NCI-H187 treated with DMSO at 0.1 percent for 48 hours (cell line): Measurements from ENCODE around the gene AOPEP.

Experiments used
- DNase-seq: peaks from one replicate; lab custom pipeline; 2025; lab: John Stamatoyannopoulos, UW

The AOPEP gene

DNA sequence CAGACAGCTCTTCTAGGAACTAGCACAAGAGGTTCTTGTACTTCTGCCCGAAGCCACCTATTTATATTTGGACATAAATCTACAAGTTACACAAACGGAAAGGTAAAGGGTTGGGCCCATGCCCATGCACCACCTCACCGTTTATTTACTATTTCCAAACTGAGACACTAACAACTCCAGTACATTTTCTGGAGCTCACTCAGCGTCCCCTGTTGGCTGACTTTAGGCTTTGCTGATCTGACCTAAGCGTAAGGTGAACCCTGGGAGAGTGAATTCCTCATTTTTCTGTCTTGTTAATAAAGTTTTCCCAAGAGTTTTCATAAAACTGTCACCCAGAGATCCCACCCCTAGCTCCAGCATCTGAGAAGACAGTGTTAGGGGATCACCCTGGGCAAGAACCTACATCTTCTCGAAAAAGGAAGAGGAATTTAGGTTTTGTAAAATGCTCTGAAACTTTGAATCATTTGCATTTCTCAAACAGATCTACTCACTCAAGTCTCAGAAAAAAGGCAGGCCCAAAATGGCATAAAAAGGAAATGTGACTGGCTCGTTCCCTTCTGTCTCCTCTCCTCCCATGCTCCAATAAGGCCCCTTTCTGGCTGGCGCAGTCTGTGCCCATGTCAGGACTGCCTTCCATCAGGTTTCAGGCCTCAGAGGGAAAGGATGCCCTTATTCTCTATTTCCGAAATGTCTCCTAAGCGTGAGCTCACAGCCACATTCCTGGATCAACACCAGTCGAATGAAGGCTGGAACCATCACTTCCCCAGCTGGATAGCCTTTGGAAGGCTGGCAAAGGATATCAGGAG, 389.7 kb downstream of the AOPEP start:
- DNase-seq: no peak

DNA sequence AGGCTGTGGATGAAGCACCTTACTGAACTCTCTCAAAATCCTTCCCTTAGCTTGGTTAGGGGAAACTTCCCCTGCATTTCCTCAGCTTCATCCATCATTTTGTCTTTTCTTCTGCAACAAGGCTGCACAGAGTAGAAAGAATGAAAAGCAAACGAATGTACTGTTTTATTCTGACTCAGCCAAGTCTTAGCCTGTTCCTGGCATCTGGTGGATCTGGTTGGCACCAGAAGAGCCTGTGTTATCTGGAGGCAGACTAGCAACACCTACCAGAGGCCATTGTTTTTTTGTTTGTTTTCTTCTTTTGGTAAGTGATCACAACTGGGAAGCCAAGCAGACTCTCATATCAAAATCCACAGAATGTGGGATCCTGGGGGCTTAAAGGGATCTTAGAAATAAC, 390.3 kb downstream of the AOPEP start:
- no peak for DNase-seq

DNA sequence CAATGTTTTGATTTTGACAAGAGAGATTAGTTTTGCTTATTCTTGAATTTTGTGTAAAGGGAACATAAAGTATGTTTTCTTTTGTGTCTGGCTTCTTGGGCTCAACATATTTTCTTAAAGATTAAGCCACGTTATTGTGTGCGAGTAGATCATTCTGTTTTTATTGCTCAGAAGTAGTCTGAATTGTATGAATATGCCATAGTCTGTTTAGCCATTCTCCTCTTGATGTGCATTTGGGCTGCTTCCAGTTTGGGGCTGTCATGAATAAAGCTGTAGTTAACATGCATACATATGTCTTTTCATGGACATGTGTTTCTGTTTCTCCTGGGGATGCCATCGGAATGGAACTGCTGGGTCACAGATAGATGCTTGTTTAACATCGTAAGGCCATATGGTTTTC, 392.1 kb downstream of the AOPEP start:
- DNase-seq: no peak

DNA sequence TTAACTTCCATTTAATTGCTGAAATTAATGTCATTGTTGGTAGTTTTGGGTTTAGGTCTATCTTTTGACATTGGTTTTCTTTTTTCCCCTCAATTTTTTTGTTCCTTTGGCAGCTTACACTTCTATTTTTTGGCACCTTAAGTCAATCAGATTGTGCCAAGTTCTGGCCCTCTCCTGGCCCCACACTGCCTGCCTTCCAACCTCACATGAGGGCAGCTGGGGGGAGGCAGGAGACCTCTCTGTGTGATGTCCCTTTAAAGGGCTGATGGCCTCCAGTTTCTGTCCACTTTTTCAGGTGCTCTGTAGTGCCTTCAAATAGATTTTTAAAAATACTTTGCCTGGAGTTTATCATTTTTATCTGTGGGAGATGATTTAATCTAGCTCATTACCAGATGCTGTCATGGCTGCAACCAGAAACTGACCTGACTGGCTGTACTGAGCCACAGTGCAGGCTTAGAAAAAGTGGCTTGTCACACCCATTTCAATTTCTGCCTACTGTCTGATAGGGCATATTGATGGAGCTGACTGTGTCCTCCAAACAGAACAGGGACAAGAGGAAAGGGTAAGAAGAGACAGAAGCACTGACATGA, 394.4 kb downstream of the AOPEP start:
- DNase-seq: no peak

DNA sequence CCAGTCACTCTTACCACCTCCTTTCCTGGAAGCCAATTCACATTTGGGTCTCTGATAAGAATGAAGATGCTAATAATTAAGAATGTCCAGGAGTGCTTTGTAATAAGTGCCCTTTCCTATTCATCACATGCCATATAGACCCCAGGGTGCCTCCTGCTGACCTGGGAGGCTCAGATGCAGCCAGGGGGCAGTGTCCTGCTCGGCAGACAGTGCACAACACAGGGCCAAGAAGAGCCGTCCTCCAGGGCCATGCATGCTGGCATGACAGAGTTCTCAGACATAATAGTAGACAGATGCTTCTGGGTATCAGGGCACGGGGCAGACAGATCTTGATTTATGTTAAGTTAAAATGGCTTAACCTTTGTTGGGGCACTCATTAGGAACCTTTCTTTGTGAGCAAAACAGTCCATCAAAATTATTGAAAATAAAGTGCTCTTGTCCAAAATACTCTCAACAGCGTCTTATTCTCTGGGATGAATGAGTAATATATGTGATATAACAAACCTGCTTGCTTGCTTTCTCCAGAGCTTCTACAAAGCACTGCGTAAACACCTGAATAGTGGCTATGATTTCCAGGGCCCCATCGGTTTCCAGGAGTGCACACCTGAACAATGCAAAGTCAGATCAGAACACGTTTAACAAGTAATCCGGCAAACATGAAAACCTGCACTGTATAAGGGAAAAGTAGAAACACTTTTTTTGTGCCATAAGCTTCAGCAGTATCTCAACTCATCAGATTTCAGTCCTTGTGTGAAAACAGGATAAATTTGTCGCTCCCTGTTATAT, 398.3 kb downstream of the AOPEP start:
- DNase-seq: no peak

DNA sequence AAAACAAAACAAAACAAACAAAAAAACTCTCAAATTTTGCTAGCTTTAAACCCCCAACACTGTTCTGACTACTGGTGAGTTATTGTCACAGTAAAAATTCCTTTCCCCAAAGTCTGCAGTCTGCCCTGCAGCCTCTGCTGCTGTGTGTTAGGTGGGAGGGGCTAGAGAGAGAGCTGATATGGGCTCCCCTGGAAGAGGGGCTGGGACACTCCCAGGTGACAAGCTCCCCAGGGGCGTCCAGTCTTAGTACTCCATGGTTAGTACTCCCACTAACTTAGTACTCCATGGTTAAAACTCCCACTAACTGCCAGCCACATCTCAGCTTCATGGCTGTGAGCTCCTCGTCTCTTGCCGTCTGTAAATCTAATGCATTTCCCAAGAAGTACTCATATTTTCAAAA, 399.2 kb downstream of the AOPEP start:
- DNase-seq: no peak

DNA sequence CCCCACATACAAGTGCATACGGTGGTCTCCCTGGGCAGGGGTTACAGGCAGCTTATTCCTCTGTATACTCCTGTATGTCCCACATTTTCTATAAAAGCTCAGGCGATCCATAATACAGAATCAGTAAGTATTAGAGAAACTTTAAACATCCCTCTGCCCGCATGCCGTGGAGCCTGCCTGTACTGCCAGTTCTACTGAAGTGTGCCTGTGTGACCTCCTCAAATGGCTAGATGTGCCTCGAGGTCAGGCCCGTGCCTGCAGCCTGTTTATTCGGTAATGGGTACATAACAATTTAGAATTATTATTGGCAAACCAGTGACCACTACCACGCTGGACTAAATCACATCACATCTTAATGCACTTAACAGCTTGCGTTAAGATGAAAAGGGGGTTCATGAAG, 400.2 kb downstream of the AOPEP start:
- no peak for DNase-seq

DNA sequence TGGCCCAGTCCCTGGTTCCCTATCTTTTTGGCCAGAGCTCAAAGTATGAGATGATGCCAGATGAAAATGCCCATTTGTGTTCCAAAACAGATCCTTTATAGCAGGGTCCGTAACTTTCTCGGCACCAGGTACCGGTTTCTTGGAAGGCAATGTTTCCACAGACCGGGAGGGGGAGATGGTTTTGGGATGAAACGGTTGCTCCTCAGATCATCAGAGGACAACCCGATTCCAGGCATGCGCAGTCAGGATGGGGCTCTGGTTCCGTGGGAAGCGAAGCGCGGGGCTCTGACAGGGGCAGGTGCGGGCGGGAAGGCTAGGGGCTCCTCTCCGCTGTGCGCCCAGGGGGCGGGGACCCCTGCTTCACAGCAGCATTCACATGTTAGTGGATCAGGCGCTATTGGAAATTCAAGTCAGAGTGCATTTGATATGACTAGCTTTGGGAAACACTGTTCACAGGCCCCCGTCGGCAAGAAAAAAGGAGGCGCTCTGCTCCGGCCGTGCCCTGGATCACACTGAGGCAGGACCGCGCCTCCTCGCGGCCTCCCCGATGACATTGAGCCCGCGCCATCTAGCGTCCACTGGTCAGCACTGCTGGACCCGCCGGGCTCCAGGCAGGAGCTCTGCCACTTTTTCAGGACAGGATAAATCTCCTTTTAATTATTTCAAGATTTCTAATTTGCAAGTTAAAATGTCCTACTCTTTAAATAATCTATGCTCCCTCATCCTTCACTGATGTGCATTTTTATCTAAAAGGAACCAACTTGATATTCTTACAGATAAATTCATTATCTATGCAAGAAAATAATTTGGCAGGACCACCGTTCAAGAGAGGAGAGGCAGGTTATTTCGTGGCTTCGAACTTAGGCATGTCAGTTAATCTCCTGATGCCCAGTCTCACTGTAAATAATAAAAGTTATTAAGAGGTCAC, 401.0 kb downstream of the AOPEP start:
- DNase-seq: no peak

DNA sequence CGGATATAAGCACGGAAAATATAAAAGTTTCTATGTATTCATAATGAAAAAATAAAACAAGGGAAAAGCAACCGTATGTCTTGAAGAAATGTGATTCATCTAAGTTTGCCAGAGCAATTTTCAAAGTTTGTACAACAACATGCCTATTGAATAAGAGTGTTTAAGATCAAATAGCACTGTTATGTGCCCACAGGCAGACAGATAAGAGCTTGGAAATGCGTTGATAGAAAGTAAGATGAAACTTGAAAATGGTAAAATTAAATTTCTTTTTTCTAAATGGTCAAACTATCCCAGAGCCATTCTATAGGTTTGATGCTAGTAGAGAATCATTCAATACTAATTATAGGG, 401.7 kb downstream of the AOPEP start:
- DNase-seq: no peak

DNA sequence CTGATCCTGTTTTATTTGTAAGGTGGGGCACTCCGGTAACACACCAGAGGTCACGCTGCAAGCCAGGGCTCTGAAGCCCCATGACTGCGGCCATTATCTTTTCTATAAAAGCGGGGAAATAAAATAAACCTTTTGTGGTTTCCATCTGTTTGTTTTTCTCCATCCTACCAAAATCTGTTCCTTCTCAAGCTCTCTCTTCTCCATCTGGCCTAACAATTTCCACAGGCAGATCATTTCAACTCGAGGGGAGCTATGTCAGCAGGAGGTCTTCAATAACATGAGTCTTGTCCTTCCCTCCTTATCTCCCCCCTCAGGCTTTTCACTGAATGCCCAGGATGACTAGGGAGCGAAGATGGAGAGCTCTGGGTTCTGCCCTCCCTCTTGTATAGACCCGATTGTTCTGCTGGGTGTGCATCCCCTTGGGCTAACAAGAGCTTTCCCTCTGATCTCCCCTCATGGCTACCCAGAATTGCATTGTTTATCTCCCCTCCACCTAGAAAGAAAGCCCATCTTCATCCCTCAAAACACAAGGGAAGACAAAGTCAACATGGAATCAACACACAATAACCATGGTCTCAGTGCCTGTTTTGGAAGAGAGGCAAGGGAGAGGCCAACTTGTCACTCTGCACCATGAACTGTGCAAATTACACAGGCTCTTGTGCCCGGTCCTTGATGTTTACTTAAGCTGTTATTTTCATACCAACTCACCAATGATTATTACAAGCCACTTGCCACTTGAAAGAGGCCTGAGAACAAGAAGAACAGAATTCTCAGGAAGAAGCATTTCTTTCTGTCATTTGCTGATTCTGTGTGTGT, 403.2 kb downstream of the AOPEP start:
- no peak for DNase-seq

DNA sequence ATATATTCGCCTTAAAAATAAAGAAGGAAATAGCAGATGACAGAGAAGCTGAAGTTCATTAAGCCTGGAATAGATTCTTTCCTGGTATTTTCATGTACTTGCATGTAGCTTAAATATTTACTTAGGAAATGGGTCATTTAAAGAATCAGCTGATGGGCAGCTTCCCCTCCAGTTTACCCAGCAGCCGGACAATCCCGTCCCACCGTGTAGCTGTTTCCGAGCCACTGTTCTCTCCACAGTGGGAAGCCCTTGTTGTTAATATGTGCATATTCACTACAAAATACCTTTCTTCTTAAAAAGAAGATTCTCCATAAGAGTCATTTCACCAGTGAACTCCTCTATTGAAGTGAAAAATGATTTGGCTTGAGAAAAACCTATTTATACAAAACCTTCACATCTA, 404.0 kb downstream of the AOPEP start:
- no peak for DNase-seq

DNA sequence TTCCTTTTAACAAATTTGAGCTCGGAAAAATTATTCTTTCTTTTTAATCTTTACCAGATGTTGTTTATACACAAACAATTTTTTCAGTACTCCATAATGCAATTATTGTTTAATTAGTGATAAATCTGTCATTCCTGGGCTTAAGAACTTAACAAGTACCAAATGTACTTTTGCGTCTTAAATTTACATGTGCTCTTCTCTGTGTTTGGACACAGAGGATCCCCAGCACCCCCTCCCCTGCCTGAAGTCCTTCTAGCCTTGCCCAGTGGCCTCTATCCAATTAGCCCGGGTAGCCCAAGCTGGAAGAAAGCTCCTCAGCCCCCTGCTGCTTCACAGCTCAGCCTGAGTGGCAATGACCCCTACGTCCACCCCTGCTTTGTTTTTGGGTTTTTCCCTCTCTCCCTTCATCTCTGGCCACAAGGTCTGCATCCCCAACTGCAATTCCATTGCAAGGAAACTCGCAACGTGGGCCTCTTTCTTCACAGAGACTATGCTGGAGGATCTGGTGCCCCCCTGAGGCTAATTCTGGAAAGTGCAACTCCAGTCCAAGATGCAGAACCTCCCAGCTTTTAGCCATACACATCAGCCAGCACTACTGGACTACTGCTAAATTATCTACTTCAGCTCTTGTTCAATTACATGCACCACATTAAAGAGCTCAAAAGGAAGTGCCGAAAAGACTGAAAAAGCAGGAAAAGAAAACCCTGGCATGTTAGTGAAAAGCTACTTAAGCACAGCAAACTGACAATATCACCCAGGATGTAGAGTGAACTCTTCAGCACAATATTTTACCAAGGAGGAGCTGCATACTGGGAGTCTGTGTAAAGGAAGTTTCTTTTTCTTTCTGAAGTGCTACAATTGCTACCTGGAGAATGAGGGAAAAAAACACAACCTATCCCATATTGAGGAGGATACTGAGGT, 404.8 kb downstream of the AOPEP start:
- no peak for DNase-seq

DNA sequence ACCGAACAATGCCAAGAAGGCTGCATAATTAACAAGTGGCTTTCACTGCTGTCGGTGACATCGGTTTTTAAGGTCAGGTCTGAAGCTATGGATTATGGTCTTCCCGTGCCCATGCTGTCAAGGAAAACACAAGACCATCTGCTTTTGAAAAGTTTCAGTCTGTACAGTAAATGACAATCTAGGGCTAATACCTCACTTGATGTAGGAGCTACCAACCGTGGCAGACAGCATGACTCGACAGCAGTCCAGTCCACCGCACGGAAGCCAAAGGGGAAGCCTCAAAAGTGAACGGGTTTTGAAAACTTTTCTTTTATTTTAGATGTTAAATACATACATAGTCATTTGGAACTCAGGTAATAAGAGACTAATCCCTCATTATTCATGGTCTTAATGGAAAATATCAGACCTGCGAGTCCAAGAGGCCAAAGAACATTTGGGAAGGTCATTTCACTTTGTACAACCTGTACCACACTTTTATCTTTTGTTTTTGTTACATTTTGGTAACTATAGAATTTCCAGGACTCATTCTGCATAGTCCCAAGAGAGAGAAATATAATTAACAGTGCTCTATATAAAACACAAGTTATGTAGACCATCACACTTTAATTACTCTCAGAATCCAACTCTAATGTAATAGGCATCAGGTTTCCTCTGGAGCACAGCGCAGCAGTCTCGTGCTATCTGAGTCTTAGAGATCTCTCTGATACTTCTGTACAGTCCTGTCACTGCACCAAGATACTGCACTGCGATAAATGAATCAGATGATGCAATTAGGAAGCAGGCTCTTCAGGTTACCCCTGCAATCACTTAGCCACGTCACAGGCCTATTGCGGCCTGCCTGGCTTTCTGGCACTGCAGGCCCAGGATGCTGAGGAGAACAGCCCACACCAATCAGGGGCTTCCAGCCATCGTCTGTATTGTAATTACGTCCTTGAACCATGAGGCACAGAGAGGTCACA, 406.1 kb downstream of the AOPEP start:
- DNase-seq: no peak

DNA sequence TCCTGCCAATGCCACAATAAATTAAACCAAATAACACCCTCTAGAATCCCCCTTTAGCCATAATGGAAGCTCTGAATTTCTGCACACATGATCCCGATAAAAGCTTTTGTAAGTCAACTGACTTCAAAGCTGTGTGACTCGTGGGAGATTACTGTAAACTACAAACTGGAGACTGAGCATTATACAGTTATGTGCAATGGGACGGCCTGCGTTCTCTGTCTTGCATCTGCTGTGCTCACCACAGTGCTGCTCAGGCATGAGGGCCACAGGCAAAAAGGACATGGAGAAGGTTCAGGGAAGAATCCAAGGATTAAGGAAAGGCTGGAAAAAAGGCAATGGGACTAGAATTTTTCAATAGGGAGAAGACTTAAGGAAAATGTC, 406.8 kb downstream of the AOPEP start:
- no peak for DNase-seq

DNA sequence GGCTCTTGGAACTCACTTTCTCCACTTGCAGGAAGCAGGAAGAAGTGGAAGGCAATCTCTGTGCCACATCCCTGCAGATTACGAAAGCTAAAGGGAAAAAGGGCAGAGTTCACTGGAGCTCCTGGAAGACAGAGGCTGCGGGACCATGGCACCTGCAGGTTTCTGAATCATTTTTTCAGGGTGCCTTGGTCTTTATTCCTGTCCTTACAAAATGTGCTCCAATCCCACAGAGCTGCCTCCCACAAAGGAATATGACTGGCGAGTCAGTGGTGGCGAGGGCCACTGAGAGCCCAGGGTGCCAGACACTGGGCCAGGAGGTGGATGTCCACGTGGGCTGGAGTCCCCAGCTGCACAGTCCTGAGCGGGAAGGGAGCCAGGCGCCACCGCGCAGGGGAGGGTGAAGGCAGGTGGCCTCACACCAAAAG, 408.0 kb downstream of the AOPEP start:
- DNase-seq: no peak

DNA sequence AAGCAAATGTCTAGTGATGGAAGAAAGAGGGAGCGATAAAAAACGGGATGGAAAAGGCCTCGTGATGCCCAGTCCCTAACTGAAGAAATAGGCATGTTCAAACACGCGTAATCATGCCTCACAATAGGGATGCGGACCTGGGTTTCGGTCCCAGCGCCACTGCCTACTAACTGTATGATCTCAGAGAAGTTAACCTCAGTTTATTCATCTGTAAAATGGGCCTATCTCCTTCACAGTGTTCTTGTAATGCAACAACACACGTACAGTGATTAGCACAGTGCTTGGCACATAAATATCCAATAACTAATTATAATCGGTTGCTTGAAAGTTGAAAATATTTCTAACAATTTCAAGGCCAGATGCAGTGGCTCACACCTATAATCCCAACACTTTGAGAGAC, 409.3 kb downstream of the AOPEP start:
- no peak for DNase-seq
